Stimulated activated CD8-positive, alpha-beta memory T cell treated with anti-CD3 and anti-CD28 coated beads, Interleukin-4, amount 100 ng/mL, for 4 hours (primary cell): Measurements from ENCODE around the gene PLCB4.

ENCODE experiments used
- DNase-seq, 2 donors: peaks; one replicate each; pipeline ENCODE4 v3.0.0-alpha.2; 2020; ENCODE audit warnings: low read depth in 2 of 2, low spot score in 1 of 2

PLCB4 gene

DNA sequence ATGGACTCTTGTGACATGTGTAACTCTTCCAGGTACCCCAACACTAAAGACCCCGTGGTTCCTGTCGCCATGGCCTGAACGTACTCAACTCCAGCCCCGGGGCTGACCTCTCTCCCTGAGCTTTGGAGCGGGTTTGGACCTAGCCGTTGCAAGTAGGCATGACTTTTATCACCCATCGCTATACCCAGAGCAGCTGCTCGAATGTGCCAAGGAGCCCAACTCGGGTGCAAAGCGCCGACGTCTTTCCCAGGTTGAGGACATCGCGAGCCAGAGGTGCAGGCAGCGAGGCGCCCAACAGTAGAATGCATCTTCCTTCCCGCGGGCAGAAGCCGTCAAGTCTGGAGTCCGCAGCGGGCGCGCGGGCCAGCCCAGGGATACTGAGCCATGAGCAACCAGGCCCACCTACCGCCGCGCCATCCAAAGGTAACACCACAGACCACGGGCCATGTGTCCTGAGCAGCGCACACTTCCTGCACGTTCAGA is 439.9 kb downstream of the PLCB4 start:
- DNase-seq: no peak

DNA sequence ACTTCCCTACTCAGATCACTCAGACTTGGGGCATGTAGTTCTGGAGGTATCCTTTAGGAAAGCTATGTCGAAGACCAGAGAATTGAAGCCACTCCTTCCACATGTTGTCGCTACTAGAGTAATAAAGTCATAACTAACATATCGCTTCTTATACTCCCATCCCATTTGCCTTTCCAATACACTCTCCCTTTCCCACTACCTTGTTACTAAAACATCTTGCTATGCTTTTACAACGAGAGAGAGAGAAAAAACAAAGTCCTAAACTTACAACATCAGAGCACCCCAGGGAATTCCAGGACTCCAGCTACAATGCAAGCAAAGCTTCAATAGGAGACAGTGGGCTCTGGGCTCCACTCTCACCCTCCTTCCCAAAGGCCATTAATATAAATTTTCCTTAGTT is 440.4 kb downstream of the PLCB4 start:
- DNase-seq: no peak

DNA sequence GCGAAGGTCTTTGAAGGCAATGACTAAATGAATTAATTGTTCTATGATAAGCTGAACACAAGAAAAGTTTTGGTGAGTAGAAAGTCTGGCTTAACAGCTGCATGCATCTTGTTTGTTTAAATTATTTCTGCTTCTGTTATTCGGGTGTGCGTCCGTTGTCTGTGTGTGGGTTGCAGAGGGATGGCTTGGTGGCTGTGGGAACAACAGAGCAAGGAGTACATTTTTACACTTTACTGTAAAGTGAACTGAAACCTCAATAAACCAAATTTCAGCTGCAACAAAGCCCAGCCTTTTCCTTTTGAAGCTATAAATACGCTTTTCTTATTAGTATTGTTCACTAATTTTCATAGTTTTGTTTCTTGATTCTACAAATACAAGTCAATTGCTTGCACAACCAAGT is 442.0 kb downstream of the PLCB4 start:
- no peak for DNase-seq

DNA sequence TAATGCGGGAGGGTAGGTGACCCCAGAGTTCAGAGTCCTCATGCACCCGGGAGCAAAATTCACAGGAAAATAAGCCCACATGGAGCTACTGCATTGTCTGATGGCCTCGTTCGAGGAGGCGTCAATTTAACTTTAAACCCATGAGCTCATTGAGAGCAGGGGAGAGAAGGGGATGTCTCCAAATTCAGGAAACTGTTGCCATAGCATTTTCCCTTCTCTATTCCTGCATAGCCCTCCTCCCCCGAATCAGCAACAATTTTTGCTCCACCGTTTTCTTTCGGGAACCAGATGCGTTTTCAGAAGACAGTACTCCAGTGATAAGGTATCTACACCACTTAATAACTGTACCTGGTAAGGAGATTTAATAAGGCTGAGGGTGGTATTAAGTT is 445.2 kb downstream of the PLCB4 start:
- DNase-seq: no peak

DNA sequence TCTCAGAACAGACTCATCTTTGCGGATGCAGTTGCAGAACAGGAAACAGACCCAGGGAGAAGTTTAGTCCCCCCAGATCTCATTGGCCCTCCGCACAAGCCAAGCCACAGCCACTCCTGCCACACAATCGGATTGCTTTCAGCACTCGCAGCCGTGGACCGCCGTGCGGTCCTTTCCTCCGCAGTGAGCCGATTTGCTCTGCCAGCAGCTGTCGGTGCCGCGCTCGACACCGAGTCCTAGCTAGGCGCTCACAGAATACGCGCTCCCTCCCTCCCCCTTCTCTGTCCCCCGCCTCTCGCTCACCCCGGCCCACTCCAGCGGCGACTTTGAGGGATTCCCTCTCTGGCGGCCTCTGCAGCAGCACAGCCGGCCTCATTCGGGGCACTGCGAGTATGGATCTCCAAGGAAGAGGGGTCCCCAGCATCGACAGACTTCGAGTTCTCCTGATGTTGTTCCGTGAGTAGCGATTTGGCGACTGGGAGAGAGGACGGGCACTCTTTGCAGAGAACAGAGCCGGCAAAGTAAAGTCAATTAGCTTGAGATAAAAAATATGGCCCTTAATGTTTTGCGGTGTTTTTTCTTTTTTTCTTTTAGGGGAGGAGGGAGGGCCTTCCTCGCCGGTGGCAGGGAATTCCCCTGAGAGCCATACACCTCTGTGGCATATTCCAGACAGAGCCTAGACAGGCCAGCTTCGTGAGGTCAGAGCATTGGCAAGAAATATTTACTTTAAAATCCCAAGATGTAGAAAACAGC is 445.8 kb downstream of the PLCB4 start, which contains the start of gene LAMP5:
Gene LAMP5, plus strand, starts transcription at position 130 of the 753 bp plus-strand sequence. Its CDS starts 263 bp downstream, at position 393.
- DNase-seq: no peak

DNA sequence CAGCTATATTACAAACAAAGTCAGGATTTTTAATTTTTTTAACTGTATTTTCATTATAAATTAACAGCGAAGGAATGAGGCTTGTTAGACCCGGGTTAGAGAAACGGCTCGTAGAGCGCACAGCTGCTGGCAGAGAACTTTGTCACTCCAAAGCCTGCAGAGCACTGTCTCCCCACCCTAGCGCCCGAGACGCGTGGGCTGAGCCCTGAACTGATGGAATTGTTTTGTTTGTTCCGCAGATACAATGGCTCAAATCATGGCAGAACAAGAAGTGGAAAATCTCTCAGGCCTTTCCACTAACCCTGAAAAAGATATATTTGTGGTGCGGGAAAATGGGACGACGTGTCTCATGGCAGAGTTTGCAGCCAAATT is 446.3 kb downstream of the PLCB4 start:
- DNase-seq: no peak

DNA sequence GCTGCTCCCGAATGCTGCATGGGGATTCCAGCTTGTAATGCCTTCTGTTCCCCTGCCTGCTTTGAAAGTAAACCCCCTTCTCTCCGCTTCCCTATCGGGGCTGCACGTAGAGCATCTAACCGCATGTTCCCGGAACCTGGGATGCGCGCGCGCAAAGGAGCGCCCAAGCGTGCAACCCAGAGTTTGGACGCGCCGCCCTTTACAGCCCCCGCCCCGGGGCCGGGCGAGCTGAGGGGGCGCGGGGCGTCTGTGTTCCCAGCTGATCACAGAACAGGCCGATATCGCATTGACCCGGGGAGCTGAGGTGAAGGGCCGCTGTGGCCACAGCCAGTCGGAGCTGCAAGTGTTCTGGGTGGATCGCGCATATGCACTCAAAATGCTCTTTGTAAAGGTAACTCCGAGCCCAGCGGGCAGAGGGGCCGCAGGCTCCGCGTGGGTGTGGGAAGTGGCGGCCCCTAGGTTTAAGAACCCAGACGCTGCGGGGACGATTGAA is 446.9 kb downstream of the PLCB4 start:
- DNase-seq: no peak

DNA sequence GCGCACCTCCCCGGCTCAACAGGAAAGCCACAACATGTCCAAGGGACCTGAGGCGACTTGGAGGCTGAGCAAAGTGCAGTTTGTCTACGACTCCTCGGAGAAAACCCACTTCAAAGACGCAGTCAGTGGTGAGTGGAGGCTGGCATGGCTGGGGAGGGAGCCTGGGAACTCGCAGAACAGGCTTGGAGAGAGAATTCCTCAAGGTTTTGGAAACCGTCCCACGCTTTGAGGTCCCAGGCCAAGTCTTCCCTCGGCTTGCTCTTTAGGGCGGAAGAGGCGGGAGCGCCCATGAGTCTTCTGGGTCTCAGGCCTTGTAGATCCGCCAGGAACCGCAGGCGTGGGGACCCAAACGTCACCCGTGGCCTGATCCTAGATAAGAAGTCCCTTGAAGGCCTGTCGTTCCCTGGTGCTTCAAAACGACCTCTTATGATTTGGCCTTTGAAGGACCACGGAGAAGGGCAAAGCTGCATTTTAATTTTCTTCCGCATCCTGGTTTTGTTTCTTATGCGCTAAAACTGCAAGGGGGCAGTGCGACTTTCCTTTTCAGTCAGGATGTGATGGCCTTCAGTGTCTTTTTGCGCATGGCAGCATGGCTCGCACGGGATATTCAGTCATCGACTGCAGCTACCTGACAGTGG is 447.5 kb downstream of the PLCB4 start:
- DNase-seq: no peak

DNA sequence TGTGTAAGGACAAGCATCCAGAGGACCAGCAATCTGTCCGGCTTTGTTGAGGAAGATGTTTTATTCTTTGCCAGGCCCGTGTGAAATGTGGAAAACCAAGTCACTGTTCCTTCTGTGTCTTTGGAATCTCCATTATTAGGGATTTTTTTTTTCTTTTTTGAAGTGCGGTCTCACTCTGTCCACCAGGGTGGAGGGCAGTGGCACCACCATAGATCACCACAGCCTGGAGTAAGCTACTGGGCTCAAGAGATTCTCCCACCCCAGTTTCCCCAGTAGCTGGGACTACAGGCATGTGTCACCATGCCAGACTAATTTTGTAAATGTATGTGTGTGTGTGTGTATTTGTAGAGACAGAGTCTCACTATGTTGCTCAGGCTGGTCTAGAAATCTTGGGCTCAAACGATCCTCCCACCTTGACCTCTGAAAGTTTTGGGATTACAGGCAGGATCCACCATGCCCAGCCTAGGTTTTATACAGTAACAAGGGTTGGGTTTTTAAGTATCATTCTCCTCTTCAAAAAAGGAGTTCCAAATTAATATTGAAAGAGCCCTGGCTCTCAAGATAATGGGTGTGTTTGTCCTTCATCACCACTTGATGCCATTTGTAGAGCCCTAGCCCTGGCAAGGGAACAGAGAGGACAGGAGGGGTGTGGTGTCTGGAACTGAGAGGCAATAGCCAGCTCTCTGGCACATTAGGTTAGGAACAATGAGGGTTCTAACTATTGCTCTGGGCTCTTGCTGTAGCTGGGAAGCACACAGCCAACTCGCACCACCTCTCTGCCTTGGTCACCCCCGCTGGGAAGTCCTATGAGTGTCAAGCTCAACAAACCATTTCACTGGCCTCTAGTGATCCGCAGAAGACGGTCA is 448.6 kb downstream of the PLCB4 start:
- no peak for DNase-seq

DNA sequence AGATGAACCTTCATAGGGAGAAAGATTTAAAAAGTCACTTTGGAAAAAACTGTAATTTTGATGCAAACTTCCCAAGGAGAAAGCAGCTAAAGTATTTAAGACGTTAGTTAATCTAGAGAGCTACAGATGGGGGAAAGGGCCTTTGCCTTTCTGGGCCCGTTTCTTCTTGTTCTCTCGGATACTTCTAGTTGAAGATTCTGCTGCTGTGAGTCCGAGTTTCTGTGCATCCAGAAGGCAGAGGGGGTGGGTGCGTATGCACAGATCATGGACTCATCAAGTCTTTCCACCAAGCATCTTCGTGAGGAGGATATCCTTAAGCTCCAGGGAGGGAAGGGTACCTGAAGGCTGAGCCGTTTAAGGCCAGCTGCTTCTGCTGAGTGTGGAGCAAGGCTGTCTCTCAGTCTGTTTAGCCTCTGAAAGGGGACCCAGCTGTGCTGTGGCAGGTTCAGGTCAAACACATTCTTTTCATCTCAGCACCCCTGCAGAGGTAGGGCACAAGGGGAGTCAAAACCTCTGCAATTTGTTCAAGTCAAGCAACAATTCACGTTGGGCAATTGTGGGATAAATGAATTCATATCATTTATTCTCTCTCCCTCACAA is 449.8 kb downstream of the PLCB4 start:
- DNase-seq: no peak

DNA sequence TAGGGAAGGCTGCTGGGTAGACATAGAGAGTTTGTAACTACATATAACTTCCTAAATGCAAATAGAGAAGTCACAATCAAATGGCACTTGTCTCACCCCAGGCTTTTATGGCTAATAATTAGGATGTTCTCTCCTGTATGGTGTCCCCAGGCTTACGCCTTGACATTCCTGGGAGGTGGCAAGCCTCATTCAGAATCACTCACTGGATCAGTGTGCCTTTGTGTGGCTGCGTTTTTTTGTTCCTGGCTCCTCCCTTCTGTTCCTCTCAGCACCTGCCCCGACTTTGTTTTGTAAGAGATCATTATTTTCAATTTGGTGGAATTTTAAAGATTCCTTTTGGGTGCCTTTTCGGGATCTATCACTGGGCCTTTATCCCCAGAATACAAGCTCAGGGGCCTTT is 451.2 kb downstream of the PLCB4 start:
- no peak for DNase-seq

DNA sequence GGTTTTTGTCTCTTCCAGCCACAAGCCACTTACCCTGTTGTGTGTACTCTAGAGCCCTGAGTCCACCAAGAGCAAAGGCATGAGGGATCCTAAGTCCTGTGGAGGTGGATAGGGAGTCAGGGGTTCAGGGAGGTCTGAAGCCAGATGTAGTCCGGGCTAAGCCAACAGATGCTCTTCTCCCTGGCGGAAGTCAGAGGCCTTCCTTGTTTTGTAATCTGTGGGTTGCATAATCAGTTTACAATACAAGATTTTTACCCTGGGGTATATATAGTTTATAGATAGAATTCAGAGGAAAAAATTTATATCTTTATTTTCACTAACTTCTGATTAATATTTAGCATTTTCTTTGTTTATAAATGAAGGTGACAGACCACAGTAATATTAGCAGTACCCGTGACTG is 454.7 kb downstream of the PLCB4 start:
- no peak for DNase-seq
